IMR-90 (cell line): Measurements from ENCODE around the gene PHKB. TPM values are rescaled to one million over a fixed set of nuclear protein-coding genes. Genes with fewer than 3 reads are reported as not detected.
A peak's percentile ranks its signal among the peaks of the same experiment; 100 is the strongest.

Experiments used
- ATAC-seq: fragments of 200-7000 bp; cut with Tn5 transposase; 2 replicates; pipeline ENCODE4 v1.9.1; 2020; ENCODE audit warnings: low read depth, mild to moderate bottlenecking, moderate library complexity
- BruUV-seq: library from RNA; stranded (reverse); fragments of 400-500 nt; replicated peaks from 2 replicates; lab custom pipeline; 2021; lab: Mats Ljungman, UMichigan
- CTCF ChIA-PET: fragments of 300-600 bp; formaldehyde crosslinking; extraction: SDS; loops from one replicate; lab custom pipeline; 2021; ENCODE audit warnings: antibody characterized with exemption; lab: Yijun Ruan, JAX
- POLR2A ChIA-PET: fragments of 300-600 bp; sonication (Branson Sonifier 250); formaldehyde crosslinking; loops from one replicate; lab custom pipeline; 2022; ENCODE audit warnings: antibody characterized with exemption; ENCODE audit not compliant: unreplicated experiment; lab: Charles Lee
- DNase-seq: peaks from one replicate; pipeline ENCODE4 v3.0.0; 2013
- H2AFZ ChIP-seq: replicated peaks from 2 replicates; pipeline ENCODE3; 2013; ENCODE audit warnings: low read length, mild to moderate bottlenecking; ENCODE audit not compliant: poor library complexity
- H2AK5ac ChIP-seq: 2 replicates; pipeline ENCODE4 v1.6.1; 2013; ENCODE audit warnings: low read depth, low read length, inconsistent platforms
- H2AK9ac ChIP-seq: replicated peaks from 2 replicates; pipeline ENCODE3; 2013; ENCODE audit warnings: mild to moderate bottlenecking, low read depth, low read length, moderate library complexity; ENCODE audit not compliant: poor library complexity
- H2BK120ac ChIP-seq: 2 replicates; pipeline ENCODE4 v1.6.1; 2013; ENCODE audit warnings: low read depth, low read length, inconsistent platforms
- H2BK15ac ChIP-seq: 3 replicates; pipeline ENCODE4 v1.6.1; 2013; ENCODE audit warnings: low read depth, low read length, inconsistent platforms
- H2BK20ac ChIP-seq: 2 replicates; pipeline ENCODE4 v1.6.1; 2013; ENCODE audit warnings: low read depth, mild to moderate bottlenecking, inconsistent platforms, low read length, moderate library complexity
- H2BK5ac ChIP-seq: 2 replicates; pipeline ENCODE4 v1.6.1; 2013; ENCODE audit warnings: mild to moderate bottlenecking, low read depth, low read length, inconsistent platforms; ENCODE audit not compliant: poor library complexity, severe bottlenecking
- H3K14ac ChIP-seq: replicated peaks from 2 replicates; pipeline ENCODE4 v1.6.1; 2013; ENCODE audit warnings: low read depth, low read length, inconsistent platforms
- H3K18ac ChIP-seq: 2 replicates; pipeline ENCODE4 v1.6.1; 2013; ENCODE audit warnings: low read depth, low read length, control low read depth
- H3K23ac ChIP-seq: 2 replicates; pipeline ENCODE4 v1.6.1; 2013; ENCODE audit warnings: low read depth, low read length, inconsistent platforms
- H3K27ac ChIP-seq: 2 replicates; pipeline ENCODE4 v1.5.1; 2013; ENCODE audit warnings: mild to moderate bottlenecking, control low read depth, low read length; ENCODE audit not compliant: insufficient read depth
- H3K27me3 ChIP-seq: 2 replicates; pipeline ENCODE4 v1.6.1; 2013; ENCODE audit warnings: low read length; ENCODE audit not compliant: control insufficient read depth, insufficient read depth
- H3K36me3 ChIP-seq: 2 replicates; pipeline ENCODE4 v1.6.1; 2013; ENCODE audit warnings: low read length, mixed read lengths; ENCODE audit not compliant: control insufficient read depth, insufficient read depth
- H3K4ac ChIP-seq: 2 replicates; pipeline ENCODE4 v1.6.1; 2013; ENCODE audit warnings: low read depth, low read length, inconsistent platforms
- H3K4me1 ChIP-seq: 2 replicates; pipeline ENCODE4 v1.6.1; 2013; ENCODE audit warnings: low read length, mixed read lengths; ENCODE audit not compliant: control insufficient read depth, insufficient read depth
- H3K4me2 ChIP-seq: 2 replicates; pipeline ENCODE4 v1.6.1; 2013; ENCODE audit warnings: low read depth, mild to moderate bottlenecking, control low read depth, low read length, moderate library complexity
- H3K4me3 ChIP-seq: 2 replicates; pipeline ENCODE4 v1.5.1; 2013; ENCODE audit warnings: low read depth, mild to moderate bottlenecking, control low read depth, low read length, moderate library complexity; ENCODE audit not compliant: insufficient read depth
- H3K56ac ChIP-seq: 2 replicates; pipeline ENCODE4 v1.6.1; 2013; ENCODE audit warnings: low read length, inconsistent platforms; ENCODE audit not compliant: insufficient read depth; ENCODE audit errors: extremely low read depth
- H3K79me1 ChIP-seq, 2 experiments: 2 replicates each; pipeline ENCODE4 v1.6.1; 2013; ENCODE audit warnings: low read length in 2 of 2, inconsistent platforms in 1 of 2, low read depth in 1 of 2
- H3K9ac ChIP-seq: 2 replicates; pipeline ENCODE4 v1.6.1; 2013; ENCODE audit warnings: low read depth, low read length, control low read depth
- H3K9me1 ChIP-seq: 2 replicates; pipeline ENCODE4 v1.6.1; 2013; ENCODE audit warnings: low read length, inconsistent platforms; ENCODE audit not compliant: insufficient read depth
- H3K9me3 ChIP-seq: 2 replicates; pipeline ENCODE4 v1.6.1; 2013; ENCODE audit warnings: low read length; ENCODE audit not compliant: control insufficient read depth, insufficient read depth
- H4K20me1 ChIP-seq: 2 replicates; pipeline ENCODE4 v1.6.1; 2013; ENCODE audit warnings: low read length, inconsistent platforms; ENCODE audit not compliant: insufficient read depth
- H4K5ac ChIP-seq: 2 replicates; pipeline ENCODE4 v1.6.1; 2013; ENCODE audit warnings: mild to moderate bottlenecking, low read depth, low read length, control low read depth
- H4K8ac ChIP-seq, 2 experiments: 2 replicates each; pipeline ENCODE4 v1.6.1; 2013; ENCODE audit warnings: low read depth in 2 of 2, low read length in 2 of 2, control low read depth in 1 of 2, inconsistent platforms in 1 of 2
- H4K91ac ChIP-seq: 2 replicates; pipeline ENCODE4 v1.6.1; 2013; ENCODE audit warnings: low read depth, low read length, inconsistent platforms; ENCODE audit not compliant: insufficient read depth
- BHLHE40 ChIP-seq: fragments of 150-350 bp; IDR thresholded peaks from 2 replicates; pipeline ENCODE4 v1.6.1; 2016; ENCODE audit warnings: mild to moderate bottlenecking, low read depth, low read length
- CEBPB ChIP-seq: IDR thresholded peaks from 2 replicates; pipeline ENCODE4 v1.6.1; 2012; ENCODE audit warnings: low read depth, low read length, improper control_type of control experiment
- CHD1 ChIP-seq: IDR thresholded peaks from 2 replicates; pipeline ENCODE4 v1.6.1; 2012; ENCODE audit warnings: low read depth, low read length, improper control_type of control experiment
- CTCF ChIP-seq: conservative IDR thresholded peaks from 2 replicates; pipeline ENCODE4 v1.5.1; 2012; ENCODE audit warnings: mild to moderate bottlenecking, low read depth, low read length, improper control_type of control experiment
- ELK1 ChIP-seq: fragments of 150-350 bp; IDR thresholded peaks from 2 replicates; pipeline ENCODE4 v1.6.1; 2016; ENCODE audit warnings: low read depth, mild to moderate bottlenecking, low read length, moderate library complexity, borderline replicate concordance
- FOS ChIP-seq: fragments of 150-350 bp; IDR thresholded peaks from 2 replicates; pipeline ENCODE4 v1.6.1; 2016; ENCODE audit warnings: low read depth, low read length
- MAFK ChIP-seq: IDR thresholded peaks from 2 replicates; pipeline ENCODE4 v1.6.1; 2012; ENCODE audit warnings: low read depth, low read length, improper control_type of control experiment
- MAZ ChIP-seq: IDR thresholded peaks from 2 replicates; pipeline ENCODE4 v1.6.1; 2012; ENCODE audit warnings: low read depth, mild to moderate bottlenecking, low read length, improper control_type of control experiment, moderate library complexity, borderline replicate concordance
- MXI1 ChIP-seq: IDR thresholded peaks from 2 replicates; pipeline ENCODE4 v1.6.1; 2012; ENCODE audit warnings: low read depth, mild to moderate bottlenecking, low read length, moderate library complexity, borderline replicate concordance
- NFE2L2 ChIP-seq: fragments of 150-350 bp; IDR thresholded peaks from 2 replicates; pipeline ENCODE4 v1.6.1; 2016; ENCODE audit warnings: low read depth, mild to moderate bottlenecking, low read length
- POLR2A ChIP-seq: IDR thresholded peaks from 2 replicates; pipeline ENCODE4 v1.6.1; 2012; ENCODE audit warnings: mild to moderate bottlenecking, low read depth, low read length
- RAD21 ChIP-seq: IDR thresholded peaks from 2 replicates; pipeline ENCODE4 v1.6.1; 2012; ENCODE audit warnings: low read length, improper control_type of control experiment
- RCOR1 ChIP-seq: IDR thresholded peaks from 2 replicates; pipeline ENCODE4 v1.6.1; 2012; ENCODE audit warnings: mild to moderate bottlenecking, low read length, improper control_type of control experiment; ENCODE audit not compliant: insufficient replicate concordance
- RFX5 ChIP-seq: IDR thresholded peaks from 2 replicates; pipeline ENCODE4 v1.8.0; 2012; ENCODE audit warnings: low read depth, mild to moderate bottlenecking, low read length, moderate library complexity
- SMC3 ChIP-seq: fragments of 150-350 bp; IDR thresholded peaks from 2 replicates; pipeline ENCODE4 v1.6.1; 2016; ENCODE audit warnings: low read depth, mild to moderate bottlenecking, antibody characterized with exemption, low read length, moderate library complexity
- USF2 ChIP-seq: fragments of 150-350 bp; IDR thresholded peaks from 2 replicates; pipeline ENCODE4 v1.6.1; 2017; ENCODE audit warnings: mild to moderate bottlenecking, antibody characterized with exemption, low read length, low read depth
- WGBS, 2 experiments: methylation state at CpG; one replicate each; pipeline versions ENCODE4 v1.1.5 to v1.1.7; 2013; ENCODE audit warnings: missing lambda C conversion rate in 2 of 2; ENCODE audit not compliant: insufficient read length in 1 of 2; ENCODE audit errors: extremely low coverage in 2 of 2; 5-methylcytosine and 5-hydroxymethylcytosine counted together
- dilution Hi-C: fragments of 300-500 bp; cut with HindIII; formaldehyde crosslinking; loops from one replicate; pipeline ENCODE4 v1.14.3; 2018; ENCODE audit warnings: low sequenced_read_pairs; ENCODE audit not compliant: unreplicated experiment
- in situ Hi-C: fragments of 300-500 bp; cut with MboI; formaldehyde crosslinking; loops from 3 replicates; pipeline ENCODE4 v1.14.3; 2019; ENCODE audit warnings: low sequenced_read_pairs, inconsistent platforms, mixed read lengths
- intact Hi-C: fragments of 100-400 bp; cut with micrococcal nuclease; formaldehyde crosslinking; loops from 2 replicates; pipeline ENCODE4 v1.10.0; 2022
- polyA plus RNA-seq, 3 experiments: library from polyadenylated mRNA; depleted of rRNA; stranded (reverse); fragments of >200 nt; gene quantifications; 2 replicates each; pipeline ENCODE4 v1.2.3, GENCODE V29; 2012; ENCODE audit warnings: low replicate concordance in 1 of 3
- total RNA-seq: library from RNA; depleted of rRNA; stranded (reverse); fragments of >200 nt; gene quantifications from 2 replicates; pipeline ENCODE4 v1.2.3, GENCODE V29; 2012

The PHKB gene
- total and polyA plus RNA-seq, 2 of the 4 experiments (the other 2 are of a cell fraction) = 24.2 to 58.6 TPM

GRCh38 chr16:47504599-47504998 lies 43.5 kb downstream of the PHKB start:
- Histone ChIP-seq H3K27me3 (no peaks in the 10 kb centered on the region), H3K79me1 (peaks cover 4 to 8% of the 10 kb centered on the region in 2 experiments; a peak in 1 of 4 replicates), H2BK15ac (no peak overlapping the region), H4K91ac (no peak overlapping the region), H2AK9ac (no peak overlapping the region), H3K9me1 (no peaks in the 10 kb centered on the region; the same call in 1 of the 2 replicates), H2AK5ac (no peak overlapping the region; the same call in 1 of the 2 replicates), H3K4me2 (no peak overlapping the region), H3K23ac (no peak overlapping the region), H3K4me3 (no peak overlapping the region), H2AFZ (no peak overlapping the region), H3K9me3 (no peaks in the 10 kb centered on the region), H4K20me1 (no peaks in the 10 kb centered on the region), H4K8ac (no peak overlapping the region), H4K5ac (no peak overlapping the region), H3K4ac (no peak overlapping the region), H3K18ac (no peak overlapping the region), H3K4me1 (no peaks in the 10 kb centered on the region), H2BK120ac (no peak overlapping the region), H3K27ac (no peak overlapping the region; the same call in 1 of the 2 replicates), H3K14ac (no peak overlapping the region), H2BK20ac (no peak overlapping the region), H3K56ac (no peak overlapping the region), H3K9ac (no peak overlapping the region), H2BK5ac (no peak overlapping the region), H3K36me3 (peaks cover 14% of the 10 kb centered on the region)
- in situ Hi-C loops (no loop called here), intact Hi-C loops (no loop called here), dilution Hi-C loops (no loop called here)
- WGBS, 2 experiments = 95% methylated on average over 3 of the region's 7 CpGs; no CpG with 5 or more reads in 1 of the 2 experiments
- CTCF ChIA-PET = no interaction called here
- ATAC-seq (no peak), DNase-seq (peak; percentile 23)
- POLR2A ChIA-PET = no interaction called here
- no peak for TF ChIP-seq FOS
- TF ChIP-seq USF2 = no peak
- TF ChIP-seq RCOR1 = no peak
- no peak for TF ChIP-seq CHD1
- TF ChIP-seq RFX5 = no peak
- TF ChIP-seq MXI1 = no peak
- TF ChIP-seq RAD21 = no peak
- TF ChIP-seq BHLHE40 = no peak
- no peak for TF ChIP-seq MAFK
- TF ChIP-seq CEBPB = no peak
- no peak for TF ChIP-seq CTCF
- no peak for TF ChIP-seq SMC3
- TF ChIP-seq NFE2L2 = no peak
- TF ChIP-seq POLR2A = no peak
- TF ChIP-seq ELK1 = no peak
- TF ChIP-seq MAZ = no peak
- BruUV-seq = no TSS peak
